ENCODE measurements around the gene PPFIBP2.

DNA sequence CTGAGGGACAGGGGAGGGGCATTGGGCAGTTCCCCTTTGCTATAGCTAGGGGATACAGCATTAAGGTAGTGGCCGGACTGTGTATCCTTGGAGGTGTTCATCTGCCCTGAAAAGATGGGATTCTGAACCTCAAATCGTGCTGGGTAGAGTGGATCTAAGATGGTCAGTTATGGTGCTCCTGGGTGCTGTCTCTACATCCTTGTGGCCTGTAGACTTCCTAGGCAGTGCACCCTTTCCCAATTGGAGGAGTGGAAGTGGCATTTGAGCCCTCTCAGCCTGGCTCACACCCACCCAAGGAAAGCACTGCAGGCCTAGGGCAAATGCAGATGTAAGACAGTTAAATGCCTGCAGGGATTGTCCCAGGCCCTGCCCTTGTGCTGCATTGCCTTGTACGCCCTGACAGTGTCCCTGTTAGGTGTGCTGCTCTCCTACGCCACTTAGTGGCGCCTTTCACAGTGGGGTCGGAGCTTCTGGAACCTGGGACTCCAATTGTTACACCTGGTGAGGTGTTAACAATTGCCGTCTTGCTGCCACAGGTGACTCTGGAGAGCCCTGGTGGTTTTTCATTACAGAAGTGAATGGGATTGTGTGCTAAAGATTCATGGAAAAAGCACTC lies 35.0 kb downstream of the PPFIBP2 start:
- TF ChIP-seq, protein P1, sequence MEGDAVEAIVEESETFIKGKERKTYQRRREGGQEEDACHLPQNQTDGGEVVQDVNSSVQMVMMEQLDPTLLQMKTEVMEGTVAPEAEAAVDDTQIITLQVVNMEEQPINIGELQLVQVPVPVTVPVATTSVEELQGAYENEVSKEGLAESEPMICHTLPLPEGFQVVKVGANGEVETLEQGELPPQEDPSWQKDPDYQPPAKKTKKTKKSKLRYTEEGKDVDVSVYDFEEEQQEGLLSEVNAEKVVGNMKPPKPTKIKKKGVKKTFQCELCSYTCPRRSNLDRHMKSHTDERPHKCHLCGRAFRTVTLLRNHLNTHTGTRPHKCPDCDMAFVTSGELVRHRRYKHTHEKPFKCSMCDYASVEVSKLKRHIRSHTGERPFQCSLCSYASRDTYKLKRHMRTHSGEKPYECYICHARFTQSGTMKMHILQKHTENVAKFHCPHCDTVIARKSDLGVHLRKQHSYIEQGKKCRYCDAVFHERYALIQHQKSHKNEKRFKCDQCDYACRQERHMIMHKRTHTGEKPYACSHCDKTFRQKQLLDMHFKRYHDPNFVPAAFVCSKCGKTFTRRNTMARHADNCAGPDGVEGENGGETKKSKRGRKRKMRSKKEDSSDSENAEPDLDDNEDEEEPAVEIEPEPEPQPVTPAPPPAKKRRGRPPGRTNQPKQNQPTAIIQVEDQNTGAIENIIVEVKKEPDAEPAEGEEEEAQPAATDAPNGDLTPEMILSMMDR (IDR thresholded peaks at IDR 0.05; ENCODE audit: insufficient read depth, low read depth, low read length), result no peak
- no peak for TF ChIP-seq EZH2 (IDR thresholded peaks at IDR 0.05; ENCODE audit: insufficient read depth, low read length)
